Fibroblast of villous mesenchyme (primary cell): ENCODE data around the gene TMED10. TPM values are rescaled to one million over a fixed set of nuclear protein-coding genes. Genes with fewer than 3 reads are reported as not detected.

Experiments used
- DNase-seq: peaks from one replicate; pipeline ENCODE4 v3.0.0-alpha.2; 2010; ENCODE audit warnings: low read depth
- H3K4me3 ChIP-seq: 2 replicates; pipeline ENCODE4 v1.5.1; 2011; ENCODE audit warnings: low read depth, mild to moderate bottlenecking, low read length
- CTCF ChIP-seq: IDR thresholded peaks from 2 replicates; pipeline ENCODE4 v1.5.1; 2012; ENCODE audit warnings: low read depth, mild to moderate bottlenecking, low read length; ENCODE audit not compliant: insufficient read depth
- small RNA-seq: library from RNA; depleted of rRNA; stranded (forward); fragments of <200 nt; gene quantifications from one replicate; pipeline ENCODE3, GENCODE V24; 2012
- total RNA-seq: library from RNA; depleted of rRNA; stranded (reverse); fragments of >200 nt; gene quantifications from 2 replicates; pipeline ENCODE4 v1.2.3, GENCODE V29; 2012

Gene TMED10
- total RNA-seq, 1 donor = 279 TPM

- H3K4me3 ChIP-seq = no peak overlapping the region
- peak; percentile 65 for DNase-seq
- TF ChIP-seq CTCF = peak; percentile 85
These were observed 87.6 kb downstream of the TMED10 start for GRCh38 chr14:75088566-75089373.

GRCh38 chr14:75088153-75088552 is 88.3 kb downstream of the TMED10 start:
- DNase-seq = no peak
- no peak for TF ChIP-seq CTCF

GRCh38 chr14:75084513-75084912 is 91.9 kb downstream of the TMED10 start:
- no peak for DNase-seq
- no peak overlapping the region for H3K4me3 ChIP-seq
- TF ChIP-seq CTCF = no peak

More at GRCh38 chr14:75088153-75088552, 88.3 kb downstream of the TMED10 start:
- H3K4me3 ChIP-seq = no peak overlapping the region

GRCh38 chr14:75083271-75083670 is 93.1 kb downstream of the TMED10 start:
- H3K4me3 ChIP-seq = no peak overlapping the region
- TF ChIP-seq CTCF = no peak
- DNase-seq = no peak

- no peak for DNase-seq
- no peak overlapping the region for H3K4me3 ChIP-seq
- TF ChIP-seq CTCF = no peak
These were observed 94.7 kb downstream of the TMED10 start for GRCh38 chr14:75081660-75082229.

Small RNAs within 50 kb of the gene (small RNA-seq; reads per million reads assigned to genes)
- gene HIF1AP1 (not detected), gene RNU4ATAC14P (not detected)

Other genes with a start within 250 kb of the TMED10 start
- 0.64 and 0.86 TPM in 2 replicates for gene PGF, start 221.0 kb downstream of the TMED10 start, total RNA-seq
- gene EIF2B2, start 173.7 kb downstream of the TMED10 start, total RNA-seq = 46.6 and 49.6 TPM in 2 replicates
- gene MLH3, start 125.1 kb downstream of the TMED10 start, total RNA-seq = 21.6 and 25.9 TPM in 2 replicates
- 2.9 and 11.2 TPM in 2 replicates for gene ACYP1, start 112.6 kb downstream of the TMED10 start, total RNA-seq
- gene ZC2HC1C, start 107.0 kb downstream of the TMED10 start, total RNA-seq = 0.64 and 2.2 TPM in 2 replicates
- 32.0 and 39.3 TPM in 2 replicates for gene NEK9, start 49.6 kb downstream of the TMED10 start, total RNA-seq
- 108 and 122 TPM in 2 replicates for gene FOS, start 102.2 kb upstream of the TMED10 start, total RNA-seq